Measurements from ENCODE around the gene HINT1.
"Not testable (repeated sequence)": the region's sequence is repeated elsewhere in the genome, so short reads cannot be mapped to it uniquely, and the experiment has no call there.

The HINT1 gene

GRCh38 chr5:131198625-131199024 is 33.6 kb upstream of the HINT1 start:
- H3K4me1 ChIP-seq (ENCODE audit: control insufficient read depth, insufficient read depth, low read length): no peaks in the 10 kb centered on the region
- H3K27me3 ChIP-seq (replicated peaks; ENCODE audit: control insufficient read depth, insufficient read depth, low read length): no peaks in the 10 kb centered on the region
- DNase-seq (ENCODE audit: low read depth): peak; percentile 29
- H3K9me3 ChIP-seq (ENCODE audit: control insufficient read depth, low read length): no peaks in the 10 kb centered on the region
- H3K4me3 ChIP-seq (ENCODE audit: low read length): no peak overlapping the region
- no peak overlapping the region for H3K9ac ChIP-seq (ENCODE audit: low read length)
- peaks cover 9% of the 10 kb centered on the region for H3K36me3 ChIP-seq (ENCODE audit: control insufficient read depth, insufficient read depth, low read length, severe bottlenecking)

- Histone ChIP-seq H3K9me3 (ENCODE audit: control insufficient read depth, low read length) (no peaks in the 10 kb centered on the region), H3K36me3 (ENCODE audit: control insufficient read depth, insufficient read depth, low read length, severe bottlenecking) (peaks cover 9% of the 10 kb centered on the region)
These were observed 31.3 kb upstream of the HINT1 start for GRCh38 chr5:131196331-131196730.

GRCh38 chr5:131195696-131196095 is 30.6 kb upstream of the HINT1 start:
- Histone ChIP-seq H3K4me3 (ENCODE audit: low read length) (no peak overlapping the region), H3K4me1 (ENCODE audit: control insufficient read depth, insufficient read depth, low read length) (no peaks in the 10 kb centered on the region), H3K9ac (ENCODE audit: low read length) (no peak overlapping the region), H3K27me3 (replicated peaks; ENCODE audit: control insufficient read depth, insufficient read depth, low read length) (no peaks in the 10 kb centered on the region), H3K36me3 (ENCODE audit: control insufficient read depth, insufficient read depth, low read length, severe bottlenecking) (peaks cover 9% of the 10 kb centered on the region), H3K9me3 (ENCODE audit: control insufficient read depth, low read length) (no peaks in the 10 kb centered on the region)
- no peak for DNase-seq (ENCODE audit: low read depth)

More at GRCh38 chr5:131196331-131196730, 31.3 kb upstream of the HINT1 start:
- Histone ChIP-seq H3K27me3 (replicated peaks; ENCODE audit: control insufficient read depth, insufficient read depth, low read length) (no peaks in the 10 kb centered on the region), H3K4me3 (ENCODE audit: low read length) (no peak overlapping the region), H3K9ac (ENCODE audit: low read length) (no peak overlapping the region), H3K4me1 (ENCODE audit: control insufficient read depth, insufficient read depth, low read length) (no peaks in the 10 kb centered on the region)
- DNase-seq (ENCODE audit: low read depth): no peak

GRCh38 chr5:131194725-131195124 is 29.7 kb upstream of the HINT1 start:
- DNase-seq (ENCODE audit: low read depth): no peak
- no peaks in the 10 kb centered on the region for H3K9me3 ChIP-seq (ENCODE audit: control insufficient read depth, low read length)

GRCh38 chr5:131193897-131194296 is 28.8 kb upstream of the HINT1 start:
- not testable (repeated sequence) for H3K4me3 ChIP-seq (ENCODE audit: low read length); H3K27me3 ChIP-seq (replicated peaks; ENCODE audit: control insufficient read depth, insufficient read depth, low read length); DNase-seq (ENCODE audit: low read depth); H3K9ac ChIP-seq (ENCODE audit: low read length); H3K4me1 ChIP-seq (ENCODE audit: control insufficient read depth, insufficient read depth, low read length); H3K9me3 ChIP-seq (ENCODE audit: control insufficient read depth, low read length); H3K36me3 ChIP-seq (ENCODE audit: control insufficient read depth, insufficient read depth, low read length, severe bottlenecking)

More at GRCh38 chr5:131194725-131195124, 29.7 kb upstream of the HINT1 start:
- H3K27me3 ChIP-seq (replicated peaks; ENCODE audit: control insufficient read depth, insufficient read depth, low read length): no peaks in the 10 kb centered on the region
- H3K4me1 ChIP-seq (ENCODE audit: control insufficient read depth, insufficient read depth, low read length): no peaks in the 10 kb centered on the region
- H3K36me3 ChIP-seq (ENCODE audit: control insufficient read depth, insufficient read depth, low read length, severe bottlenecking): peaks cover 2% of the 10 kb centered on the region
- H3K4me3 ChIP-seq (ENCODE audit: low read length): no peak overlapping the region
- no peak overlapping the region for H3K9ac ChIP-seq (ENCODE audit: low read length)

GRCh38 chr5:131193106-131193505 is 28.1 kb upstream of the HINT1 start:
- DNase-seq (ENCODE audit: low read depth): peak; percentile 12
- H3K36me3 ChIP-seq (ENCODE audit: control insufficient read depth, insufficient read depth, low read length, severe bottlenecking): no peaks in the 10 kb centered on the region
- H3K9me3 ChIP-seq (ENCODE audit: control insufficient read depth, low read length): no peaks in the 10 kb centered on the region
- H3K9ac ChIP-seq (ENCODE audit: low read length): no peak overlapping the region
- H3K4me3 ChIP-seq (ENCODE audit: low read length): no peak overlapping the region
- H3K4me1 ChIP-seq (ENCODE audit: control insufficient read depth, insufficient read depth, low read length): no peaks in the 10 kb centered on the region
- H3K27me3 ChIP-seq (replicated peaks; ENCODE audit: control insufficient read depth, insufficient read depth, low read length): no peaks in the 10 kb centered on the region

GRCh38 chr5:131186561-131187256 is 21.7 kb upstream of the HINT1 start:
- peak; percentile 36 for DNase-seq (ENCODE audit: low read depth)
- H3K4me3 ChIP-seq (ENCODE audit: low read length): no peak overlapping the region
- no peaks in the 10 kb centered on the region for H3K4me1 ChIP-seq (ENCODE audit: control insufficient read depth, insufficient read depth, low read length)
- peaks cover 8% of the 10 kb centered on the region for H3K36me3 ChIP-seq (ENCODE audit: control insufficient read depth, insufficient read depth, low read length, severe bottlenecking)
- no peak overlapping the region for H3K9ac ChIP-seq (ENCODE audit: low read length)
- no peaks in the 10 kb centered on the region for H3K9me3 ChIP-seq (ENCODE audit: control insufficient read depth, low read length)
- no peaks in the 10 kb centered on the region for H3K27me3 ChIP-seq (replicated peaks; ENCODE audit: control insufficient read depth, insufficient read depth, low read length)

GRCh38 chr5:131185523-131186104 is 20.6 kb upstream of the HINT1 start:
- Histone ChIP-seq H3K4me3 (ENCODE audit: low read length) (no peak overlapping the region), H3K9ac (ENCODE audit: low read length) (no peak overlapping the region), H3K9me3 (ENCODE audit: control insufficient read depth, low read length) (no peaks in the 10 kb centered on the region), H3K27me3 (replicated peaks; ENCODE audit: control insufficient read depth, insufficient read depth, low read length) (no peaks in the 10 kb centered on the region), H3K4me1 (ENCODE audit: control insufficient read depth, insufficient read depth, low read length) (no peaks in the 10 kb centered on the region), H3K36me3 (ENCODE audit: control insufficient read depth, insufficient read depth, low read length, severe bottlenecking) (peaks cover 8% of the 10 kb centered on the region)
- DNase-seq (ENCODE audit: low read depth): no peak

GRCh38 chr5:131182839-131183238 is 17.8 kb upstream of the HINT1 start:
- Histone ChIP-seq H3K9me3 (ENCODE audit: control insufficient read depth, low read length) (no peaks in the 10 kb centered on the region), H3K4me3 (ENCODE audit: low read length) (no peak overlapping the region), H3K4me1 (ENCODE audit: control insufficient read depth, insufficient read depth, low read length) (no peaks in the 10 kb centered on the region), H3K9ac (ENCODE audit: low read length) (no peak overlapping the region), H3K36me3 (ENCODE audit: control insufficient read depth, insufficient read depth, low read length, severe bottlenecking) (peaks cover 8% of the 10 kb centered on the region), H3K27me3 (replicated peaks; ENCODE audit: control insufficient read depth, insufficient read depth, low read length) (no peaks in the 10 kb centered on the region)
- no peak for DNase-seq (ENCODE audit: low read depth)

- peaks cover 8% of the 10 kb centered on the region for H3K36me3 ChIP-seq (ENCODE audit: control insufficient read depth, insufficient read depth, low read length, severe bottlenecking)
- no peaks in the 10 kb centered on the region for H3K4me1 ChIP-seq (ENCODE audit: control insufficient read depth, insufficient read depth, low read length)
- no peak for DNase-seq (ENCODE audit: low read depth)
- H3K9ac ChIP-seq (ENCODE audit: low read length): no peak overlapping the region
- H3K27me3 ChIP-seq (replicated peaks; ENCODE audit: control insufficient read depth, insufficient read depth, low read length): no peaks in the 10 kb centered on the region
- no peaks in the 10 kb centered on the region for H3K9me3 ChIP-seq (ENCODE audit: control insufficient read depth, low read length)
- no peak overlapping the region for H3K4me3 ChIP-seq (ENCODE audit: low read length)
These were observed 15.4 kb upstream of the HINT1 start for GRCh38 chr5:131180407-131180806.

- peak; percentile 5 for DNase-seq (ENCODE audit: low read depth)
- peak overlapping the region; percentile 85 for H3K9ac ChIP-seq (ENCODE audit: low read length)
- peak overlapping the region; percentile 92 for H3K4me3 ChIP-seq (ENCODE audit: low read length)
- no peaks in the 10 kb centered on the region for H3K9me3 ChIP-seq (ENCODE audit: control insufficient read depth, low read length)
- no peaks in the 10 kb centered on the region for H3K36me3 ChIP-seq (ENCODE audit: control insufficient read depth, insufficient read depth, low read length, severe bottlenecking)
- H3K27me3 ChIP-seq (replicated peaks; ENCODE audit: control insufficient read depth, insufficient read depth, low read length): no peaks in the 10 kb centered on the region
- peaks cover 12% of the 10 kb centered on the region for H3K4me1 ChIP-seq (ENCODE audit: control insufficient read depth, insufficient read depth, low read length)
These were observed 6.3 kb upstream of the HINT1 start for GRCh38 chr5:131171276-131171810.
